Esophagus muscularis mucosa (tissue), 4 donors: ENCODE data around the gene MAGI1. TPM values are rescaled to one million over a fixed set of nuclear protein-coding genes. Genes with fewer than 3 reads are reported as not detected.
A peak's percentile ranks its signal among the peaks of the same experiment; 100 is the strongest.

Experiments
- DNase-seq: peaks from one replicate; pipeline ENCODE4 v3.0.0-alpha.2; 2017; ENCODE audit errors: extremely low spot score
- H3K27ac ChIP-seq, 4 donors: fragments of 200-600 bp; sonication (generic); replicated peaks in 1 of 4; 1 replicate in 3 of 4; 2 replicates in 1 of 4; pipeline ENCODE4 v1.5.1; 2016 to 2019; ENCODE audit warnings: mild to moderate bottlenecking in 1 of 4
- H3K27me3 ChIP-seq, 4 donors: fragments of 200-600 bp; sonication (generic); one replicate each; pipeline versions ENCODE4 v1.5.1 to v1.6.0; 2016 to 2019
- H3K36me3 ChIP-seq, 4 donors: fragments of 200-600 bp; sonication (generic); one replicate each; pipeline ENCODE4 v1.5.1; 2016 to 2019
- H3K4me1 ChIP-seq, 4 donors: fragments of 200-600 bp; sonication (generic); one replicate each; pipeline ENCODE4 v1.5.1; 2016 to 2019
- H3K4me3 ChIP-seq, 4 donors: fragments of 200-600 bp; sonication (generic); 1 replicate in 2 of 4; 2 replicates in 2 of 4; pipeline ENCODE4 v1.5.1; 2016 to 2019; ENCODE audit warnings: mild to moderate bottlenecking in 4 of 4, moderate library complexity in 1 of 4
- H3K9me3 ChIP-seq, 4 donors: fragments of 200-600 bp; sonication (generic); 1 replicate in 3 of 4; 2 replicates in 1 of 4; pipeline ENCODE4 v1.5.1; 2016 to 2019
- CTCF ChIP-seq, 3 experiments: fragments of 200-600 bp in 2 of 3; fragments of 450-650 bp in 1 of 3; sonication (generic) in 2 of 3; IDR thresholded peaks; one replicate each; pipeline ENCODE4 v1.5.1; 2017 to 2019; ENCODE audit warnings: antibody characterized with exemption in 3 of 3, mild to moderate bottlenecking in 2 of 3, moderate library complexity in 1 of 3
- EP300 ChIP-seq: sonication (generic); formaldehyde crosslinking; IDR thresholded peaks from one replicate; pipeline ENCODE4 v1.6.1; 2017; ENCODE audit warnings: antibody characterized with exemption
- POLR2A ChIP-seq: fragments of 450-650 bp; IDR thresholded peaks from one replicate; pipeline ENCODE4 v1.6.1; 2017; ENCODE audit warnings: antibody characterized with exemption, moderate library complexity, mild to moderate bottlenecking, low read depth
- POLR2AphosphoS5 ChIP-seq, 2 donors: sonication (generic); formaldehyde crosslinking; IDR thresholded peaks; one replicate each; pipeline ENCODE4 v1.6.1; 2017; ENCODE audit warnings: antibody characterized with exemption in 2 of 2
- WGBS: methylation state at CpG from one replicate; pipeline ENCODE4 v1.1.5; 2018; 5-methylcytosine and 5-hydroxymethylcytosine counted together
- intact Hi-C: fragments of 100-400 bp; cut with DNase I; formaldehyde crosslinking; loops from one replicate; pipeline ENCODE4 v1.15.1; 2023
- total RNA-seq, 4 donors: library from RNA; depleted of rRNA; stranded (reverse); fragments of >200 nt; gene quantifications; one replicate each; pipeline versions ENCODE4 v1.1.0 to v1.2.1, GENCODE V29; 2016

MAGI1 gene
- total RNA-seq, 4 donors from 2014 or later = 17.1 to 35.1 (median 25.2) TPM

- H3K27me3 ChIP-seq = no peaks in the 10 kb centered on the region
- intact Hi-C loops = loop anchor here (10.0 kb wide), 1 partner anchor 247 kb away; the partner anchor contains the start of gene MAGI1
- H3K4me3 ChIP-seq = no peak overlapping the region
- DNase-seq = no peak
- no peaks in the 10 kb centered on the region for H3K9me3 ChIP-seq
- WGBS = 25% methylated on average over 5 of the region's 5 CpGs
- no peaks in the 10 kb centered on the region for H3K36me3 ChIP-seq
- TF ChIP-seq CTCF (IDR thresholded peaks at IDR 0.05) = no peak
- no peak for TF ChIP-seq POLR2AphosphoS5 (IDR thresholded peaks at IDR 0.05)
- no peak for TF ChIP-seq EP300
- H3K27ac ChIP-seq = no peak overlapping the region
- H3K4me1 ChIP-seq = peaks cover 17 to 21% (median 18%) of the 10 kb centered on the region in 4 donors
These were observed 251.4 kb downstream of the MAGI1 start for GRCh38 chr3:65787340-65787739.

GRCh38 chr3:65786890-65787289 lies 251.8 kb downstream of the MAGI1 start:
- no peak overlapping the region for H3K27ac ChIP-seq
- WGBS = 72% methylated on average over 3 of the region's 3 CpGs

GRCh38 chr3:65785065-65785645 lies 253.6 kb downstream of the MAGI1 start:
- intact Hi-C loops = loop anchor here (10.0 kb wide), 1 partner anchor 250 kb away; the partner anchor contains the start of gene MAGI1
- no peak overlapping the region for H3K27ac ChIP-seq
- H3K36me3 ChIP-seq = no peaks in the 10 kb centered on the region
- H3K4me1 ChIP-seq = peaks cover 17 to 21% (median 18%) of the 10 kb centered on the region in 4 donors
- TF ChIP-seq POLR2A (no peak), CTCF (IDR thresholded peaks at IDR 0.05) (peak; percentile 53 to 78 (median 75)), POLR2AphosphoS5 (IDR thresholded peaks at IDR 0.05) (no peak)
- DNase-seq = no peak
- 29% methylated on average over 6 of the region's 6 CpGs for WGBS
- H3K4me3 ChIP-seq = no peak overlapping the region
- no peaks in the 10 kb centered on the region for H3K9me3 ChIP-seq
- no peaks in the 10 kb centered on the region for H3K27me3 ChIP-seq

More at GRCh38 chr3:65786890-65787289, 251.8 kb downstream of the MAGI1 start:
- Histone ChIP-seq H3K36me3 (no peaks in the 10 kb centered on the region), H3K4me3 (no peak overlapping the region), H3K4me1 (peaks cover 17 to 21% (median 18%) of the 10 kb centered on the region in 4 donors), H3K9me3 (no peaks in the 10 kb centered on the region), H3K27me3 (no peaks in the 10 kb centered on the region)
- TF ChIP-seq POLR2AphosphoS5 (IDR thresholded peaks at IDR 0.05) = no peak
- TF ChIP-seq CTCF (IDR thresholded peaks at IDR 0.05) = no peak
- no peak for TF ChIP-seq EP300
- no peak for TF ChIP-seq POLR2A
- intact Hi-C loops = loop anchor here (1.0 to 10.0 kb wide), 2 partner anchors 248 to 352 kb away; partner anchors contain the start of gene MAGI1
- DNase-seq = no peak

GRCh38 chr3:65783117-65783516 lies 255.6 kb downstream of the MAGI1 start:
- intact Hi-C loops = loop anchor here (10.0 kb wide), 1 partner anchor 252 kb away; the partner anchor contains the start of gene MAGI1
- H3K4me1 ChIP-seq = peaks cover 14 to 18% (median 16%) of the 10 kb centered on the region in 4 donors
- H3K36me3 ChIP-seq = no peaks in the 10 kb centered on the region
- H3K4me3 ChIP-seq = no peak overlapping the region
- H3K27ac ChIP-seq = no peak overlapping the region
- 94% methylated on average over 3 of the region's 3 CpGs for WGBS
- no peaks in the 10 kb centered on the region for H3K27me3 ChIP-seq
- TF ChIP-seq EP300 = no peak
- TF ChIP-seq POLR2A = no peak
- no peak for TF ChIP-seq CTCF (IDR thresholded peaks at IDR 0.05)
- no peak for TF ChIP-seq POLR2AphosphoS5 (IDR thresholded peaks at IDR 0.05)
- no peaks in the 10 kb centered on the region for H3K9me3 ChIP-seq
- no peak for DNase-seq
